Glomerular visceral epithelial cell (primary cell): ENCODE results near the gene ETV4.
"Not testable (repeated sequence)": the region's sequence is repeated elsewhere in the genome, so short reads cannot be mapped to it uniquely, and the experiment has no call there.

Experiments used
- DNase-seq: peaks from one replicate; pipeline ENCODE4 v3.0.0-alpha.2; 2016; ENCODE audit errors: extremely low spot score

ETV4 gene

DNA sequence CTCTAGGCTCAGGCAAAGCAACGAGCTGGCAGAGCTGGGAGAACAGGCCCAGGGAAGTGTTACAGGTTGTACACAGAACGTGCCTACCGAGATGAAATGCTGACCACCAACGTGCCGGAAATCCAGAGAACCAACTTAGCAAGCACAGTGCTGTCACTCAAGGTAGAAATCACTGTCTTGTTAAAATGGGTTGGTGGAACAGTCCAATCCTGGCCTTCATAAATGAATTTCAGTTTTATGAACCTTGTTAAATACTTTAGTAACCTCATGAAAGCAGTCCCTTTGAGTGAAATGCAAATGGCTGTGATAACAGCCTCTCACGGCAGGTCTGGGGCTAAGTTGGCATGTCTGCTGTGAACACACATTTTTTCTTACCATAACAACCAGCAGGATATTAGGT is 29.0 kb downstream of the ETV4 start:
- DNase-seq: no peak

- no peak for DNase-seq
Observed at GRCh38 chr17:43515656-43516055, 30.5 kb downstream of the ETV4 start.

DNA sequence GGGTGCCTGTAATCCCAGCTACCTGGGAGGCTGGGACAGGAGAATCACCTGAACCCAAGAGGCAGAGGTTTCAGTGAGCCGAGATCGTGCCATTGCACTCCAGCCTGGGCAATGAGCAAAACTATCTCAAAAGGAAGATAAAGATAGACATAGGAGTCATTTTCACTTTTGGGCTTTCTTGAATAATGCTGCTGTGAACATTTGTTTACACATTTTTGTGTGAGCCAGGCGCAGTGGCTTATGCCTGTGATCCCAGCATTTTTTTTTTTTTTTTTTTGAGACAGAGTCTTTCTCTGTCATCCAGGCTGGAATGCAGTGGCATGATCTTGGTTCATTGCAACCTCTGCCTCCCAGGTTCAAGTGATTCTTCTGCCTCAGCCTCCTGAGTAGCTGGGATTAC is 34.9 kb downstream of the ETV4 start:
- DNase-seq: not testable (repeated sequence)

DNA sequence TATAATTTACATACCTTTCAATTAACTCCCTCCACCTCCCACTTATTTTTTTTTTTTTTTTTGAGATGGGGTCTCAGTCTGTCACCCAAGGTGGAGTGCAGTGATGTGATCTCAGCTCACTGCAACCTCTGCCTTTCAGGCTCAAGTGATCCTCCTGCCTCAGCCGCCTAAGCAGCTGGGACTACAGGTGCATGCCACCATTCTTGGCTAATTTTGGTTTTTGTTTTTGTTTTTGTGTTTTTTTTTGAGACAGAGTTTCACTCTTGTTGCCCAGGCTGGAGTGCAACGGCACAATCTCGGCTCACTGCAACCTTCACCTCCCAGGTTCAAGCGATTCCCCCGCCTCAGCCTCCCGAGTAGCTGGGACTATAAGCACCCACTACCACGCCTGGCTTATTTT is 36.7 kb downstream of the ETV4 start:
- not testable (repeated sequence) for DNase-seq

GRCh38 chr17:43490621-43491020 is 55.5 kb downstream of the ETV4 start:
- DNase-seq: no peak

DNA sequence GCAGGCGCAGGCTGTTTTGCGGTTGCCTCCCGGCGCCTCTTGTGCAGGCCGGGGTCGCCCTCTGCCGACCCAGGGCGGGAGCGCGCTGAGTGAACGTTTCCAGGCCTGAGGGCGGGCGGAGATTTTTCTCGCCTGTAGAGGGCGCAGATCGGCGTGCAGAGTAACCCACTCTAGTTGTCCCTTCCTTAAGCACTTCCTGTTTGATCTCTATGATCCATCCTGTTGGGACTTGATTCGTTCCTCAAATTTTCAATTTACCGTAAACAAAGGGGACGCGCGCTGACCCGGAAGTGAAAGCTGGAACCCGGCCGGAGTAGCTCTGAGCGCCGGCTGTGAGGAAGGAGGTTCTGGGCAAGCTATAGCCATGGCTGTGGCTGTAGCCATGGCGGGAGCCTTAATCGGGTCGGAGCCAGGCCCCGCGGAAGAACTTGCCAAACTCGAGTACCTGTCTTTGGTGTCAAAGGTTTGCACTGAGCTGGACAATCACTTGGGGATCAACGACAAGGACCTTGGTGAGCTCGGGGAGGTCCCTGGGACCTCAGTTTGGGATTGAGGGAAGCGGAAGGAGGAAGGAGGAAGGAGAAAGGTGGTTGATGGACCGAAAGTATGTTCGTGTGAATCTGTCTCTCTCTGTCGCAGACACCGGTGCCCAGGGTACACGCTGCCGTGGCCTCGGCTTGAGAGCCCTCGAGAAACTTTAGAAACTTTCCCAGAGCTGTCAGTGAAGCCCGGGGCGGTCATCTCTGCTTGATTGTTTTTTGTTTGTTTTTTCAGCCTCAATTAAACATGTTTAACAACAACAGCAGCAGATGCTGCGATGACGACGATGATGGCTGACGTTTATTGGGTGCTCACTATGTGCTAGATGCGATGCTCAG is 62.2 kb downstream of the ETV4 start, which contains the start of gene DHX8:
DHX8 (plus strand) TSS at position 302 of the 878 bp plus-strand sequence; CDS start at position 365, 63 bp downstream.
- peak; percentile 99 for DNase-seq

DNA sequence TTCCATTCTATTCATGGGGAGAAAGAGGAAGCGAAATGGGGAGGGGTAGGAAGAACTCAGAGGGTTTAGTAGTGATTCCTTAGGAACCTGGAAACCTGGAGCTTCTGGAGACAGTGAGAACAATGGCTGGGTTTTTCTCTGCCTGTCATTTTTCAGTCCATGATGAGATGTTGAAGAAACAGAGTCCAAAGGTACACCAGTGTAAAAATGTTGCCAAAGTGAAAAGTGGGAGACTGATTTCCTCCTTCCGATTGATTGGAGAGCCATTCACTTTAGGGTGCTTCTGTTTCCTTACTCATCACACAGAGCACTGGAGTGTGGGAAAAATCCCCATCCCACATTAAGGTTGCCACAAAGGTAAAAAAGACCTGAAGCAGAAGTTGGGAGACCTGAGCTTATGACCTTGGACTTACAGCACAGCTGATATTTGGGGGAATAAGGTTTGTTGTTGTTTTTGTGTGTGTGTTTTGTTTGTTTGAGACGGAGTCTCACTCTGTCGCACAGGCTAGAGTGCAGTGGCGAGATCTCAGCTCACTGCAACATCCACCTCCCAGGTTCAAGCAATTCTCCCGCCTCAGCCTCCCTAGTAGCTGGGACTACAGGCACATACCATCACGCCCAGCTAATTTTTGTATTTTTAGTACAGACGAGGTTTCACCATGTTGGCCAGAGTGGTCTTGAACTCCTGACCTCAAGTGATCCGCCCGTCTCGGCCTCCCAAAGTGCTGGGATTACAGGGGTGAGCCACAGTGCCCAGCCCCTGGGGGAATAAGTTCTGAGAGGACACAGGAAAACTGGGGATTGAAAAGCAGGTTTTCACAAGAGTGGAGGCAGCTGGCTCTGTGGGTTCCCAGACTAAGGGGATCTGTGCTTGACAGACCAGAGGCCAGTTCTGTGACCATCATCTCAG is 63.8 kb downstream of the ETV4 start:
- DNase-seq: no peak

GRCh38 chr17:43479948-43480347 is 66.2 kb downstream of the ETV4 start:
- no peak for DNase-seq
